Mononuclear cell (primary cell): ENCODE results near the gene CRIM1. TPM values are rescaled to one million over a fixed set of nuclear protein-coding genes. Genes with fewer than 3 reads are reported as not detected.

Experiments
- H3K27me3 ChIP-seq: 2 replicates; pipeline ENCODE4 v1.6.0; 2011; ENCODE audit warnings: low read length, control low read depth; ENCODE audit not compliant: insufficient read depth
- H3K4me1 ChIP-seq: 2 replicates; pipeline ENCODE4 v1.5.1; 2011; ENCODE audit warnings: mild to moderate bottlenecking, low read length, control low read depth; ENCODE audit not compliant: insufficient read depth
- H3K4me3 ChIP-seq: 2 replicates; pipeline ENCODE4 v1.5.1; 2011; ENCODE audit warnings: mild to moderate bottlenecking, low read length, moderate library complexity
- H3K9me3 ChIP-seq: 2 replicates; pipeline ENCODE4 v1.5.1; 2011; ENCODE audit warnings: low read depth, mild to moderate bottlenecking, control low read depth, low read length
- total RNA-seq: library from RNA; depleted of rRNA; stranded (reverse); fragments of >200 nt; gene quantifications from one replicate; pipeline ENCODE4 v1.2.3, GENCODE V29; 2012

Gene CRIM1
- total RNA-seq, 1 donor: 2.7 TPM

- Histone ChIP-seq H3K27me3 (no peaks in the 10 kb centered on the region), H3K4me1 (no peaks in the 10 kb centered on the region), H3K9me3 (no peaks in the 10 kb centered on the region), H3K4me3 (no peak overlapping the region)
Observed at GRCh38 chr2:36393738-36394256, 38.2 kb downstream of the CRIM1 start.

DNA sequence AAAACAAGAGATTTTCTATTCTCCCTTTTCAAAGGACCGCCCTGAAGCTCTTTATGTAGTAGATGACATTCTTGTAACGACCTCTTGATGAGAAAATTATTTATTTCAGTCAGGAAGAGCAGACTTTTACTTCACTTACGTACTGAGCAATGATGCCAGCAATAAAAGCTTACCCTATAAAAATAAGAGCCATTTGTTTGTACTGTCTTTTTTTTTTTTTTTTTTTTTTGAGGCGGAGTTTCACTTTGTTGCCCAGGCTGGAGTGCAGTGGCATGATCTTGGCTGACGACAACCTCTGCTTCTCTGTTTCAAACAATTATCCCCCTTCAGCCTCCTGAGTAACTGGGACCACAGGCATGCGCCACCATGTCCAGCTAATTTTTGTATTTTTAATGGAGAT is 39.2 kb downstream of the CRIM1 start:
- Histone ChIP-seq H3K27me3 (no peaks in the 10 kb centered on the region), H3K4me3 (no peak overlapping the region), H3K9me3 (no peaks in the 10 kb centered on the region), H3K4me1 (no peaks in the 10 kb centered on the region)

- Histone ChIP-seq H3K9me3 (no peaks in the 10 kb centered on the region), H3K4me1 (no peaks in the 10 kb centered on the region), H3K27me3 (no peaks in the 10 kb centered on the region), H3K4me3 (no peak overlapping the region)
Observed at GRCh38 chr2:36395866-36396265, 40.3 kb downstream of the CRIM1 start.

DNA sequence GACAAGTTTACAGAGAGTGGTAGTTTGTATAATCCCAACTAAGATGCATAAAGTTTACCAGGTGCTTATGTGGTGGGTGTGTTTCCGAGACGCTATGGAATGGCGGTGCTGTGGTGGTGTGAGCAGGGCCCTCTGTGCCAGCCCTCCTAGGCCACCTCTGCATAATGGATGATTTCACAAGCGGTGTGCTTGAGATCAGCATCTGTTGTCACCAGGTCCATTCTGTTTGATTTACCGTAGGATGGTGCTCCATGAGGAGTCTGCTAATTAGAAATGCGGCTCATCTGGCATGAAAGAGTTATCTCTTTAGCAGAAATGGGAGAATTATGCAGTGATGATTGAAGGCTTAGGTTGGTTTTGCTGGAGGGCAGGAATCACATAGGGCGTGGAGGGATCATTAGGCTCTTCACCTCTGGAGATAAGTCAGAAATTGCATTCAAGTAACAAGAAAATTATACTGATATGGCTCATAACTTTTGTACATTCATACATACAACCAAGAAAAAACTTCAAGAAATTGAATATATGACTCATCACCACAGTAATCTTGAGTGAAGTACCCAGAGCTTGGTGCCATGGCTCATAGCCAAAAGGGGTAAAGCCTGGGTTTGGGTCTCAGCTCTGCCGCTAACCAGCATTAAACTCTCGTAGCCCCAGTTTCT is 41.4 kb downstream of the CRIM1 start:
- Histone ChIP-seq H3K4me3 (no peak overlapping the region), H3K4me1 (no peaks in the 10 kb centered on the region), H3K27me3 (no peaks in the 10 kb centered on the region)

DNA sequence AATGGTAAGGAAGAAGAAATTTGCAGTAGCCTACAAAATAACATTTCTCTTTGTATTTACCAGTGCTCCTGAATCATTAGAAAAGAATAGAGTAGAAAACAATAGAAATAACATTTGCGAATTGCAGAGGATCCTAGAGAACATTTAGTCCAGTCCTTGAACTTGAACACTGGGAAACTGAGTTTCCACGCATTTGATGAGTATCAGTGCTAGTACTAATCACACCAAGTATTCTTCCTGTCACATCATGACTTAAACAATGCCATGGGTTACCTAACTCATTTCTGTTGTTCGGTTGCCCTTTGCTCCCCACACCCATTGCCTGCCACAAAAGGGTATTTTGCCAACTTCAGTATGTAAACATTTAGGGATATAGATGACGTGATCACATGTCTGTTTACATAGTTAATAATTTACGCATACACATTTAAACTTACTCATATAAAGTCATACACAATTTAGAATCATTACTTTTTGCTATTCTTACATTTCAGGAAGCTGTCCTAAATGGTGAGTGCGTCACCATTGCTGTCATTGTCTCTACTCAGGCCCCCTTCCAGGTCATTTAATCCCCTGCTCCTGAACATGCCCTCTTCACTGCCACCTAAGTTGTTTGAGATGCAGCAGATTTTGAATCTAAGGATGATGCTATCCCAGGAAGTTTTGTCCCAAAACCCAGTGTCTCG is 42.3 kb downstream of the CRIM1 start:
- H3K4me3 ChIP-seq: no peak overlapping the region
- no peaks in the 10 kb centered on the region for H3K4me1 ChIP-seq

More for the DNA sequence above, 41.4 kb downstream of the CRIM1 start:
- H3K9me3 ChIP-seq: no peaks in the 10 kb centered on the region

DNA sequence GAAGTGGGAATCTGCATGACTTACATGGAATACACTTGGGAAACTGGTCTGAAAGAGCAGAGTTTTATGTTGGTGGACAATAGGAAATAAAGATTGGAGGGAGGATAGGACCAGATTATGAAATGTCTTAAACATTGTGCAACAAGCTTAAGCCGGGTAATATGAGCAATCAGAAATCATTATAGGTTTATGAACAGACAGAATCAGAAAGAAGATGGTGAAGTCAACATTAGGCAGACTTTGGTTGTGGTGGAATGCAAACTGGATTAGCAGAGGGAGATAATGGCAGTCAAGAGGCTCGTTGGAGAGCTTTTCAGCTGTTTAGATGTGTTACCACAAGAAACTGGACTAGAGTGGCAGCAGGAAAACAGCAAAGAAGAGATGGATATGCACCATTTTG is 43.5 kb downstream of the CRIM1 start:
- Histone ChIP-seq H3K4me3 (no peak overlapping the region), H3K27me3 (no peaks in the 10 kb centered on the region), H3K9me3 (no peaks in the 10 kb centered on the region), H3K4me1 (no peaks in the 10 kb centered on the region)

More for the DNA sequence above, 42.3 kb downstream of the CRIM1 start:
- no peaks in the 10 kb centered on the region for H3K9me3 ChIP-seq
- no peaks in the 10 kb centered on the region for H3K27me3 ChIP-seq

- no peak overlapping the region for H3K4me3 ChIP-seq
- H3K27me3 ChIP-seq: no peaks in the 10 kb centered on the region
- H3K4me1 ChIP-seq: peaks cover 4% of the 10 kb centered on the region
- H3K9me3 ChIP-seq: no peaks in the 10 kb centered on the region
Observed at GRCh38 chr2:36403675-36404230, 48.2 kb downstream of the CRIM1 start.

GRCh38 chr2:36404318-36404717 is 48.7 kb downstream of the CRIM1 start:
- Histone ChIP-seq H3K4me3 (no peak overlapping the region), H3K4me1 (peaks cover 4% of the 10 kb centered on the region), H3K9me3 (no peaks in the 10 kb centered on the region), H3K27me3 (no peaks in the 10 kb centered on the region)

GRCh38 chr2:36404754-36405153 is 49.2 kb downstream of the CRIM1 start:
- Histone ChIP-seq H3K9me3 (no peaks in the 10 kb centered on the region), H3K4me3 (no peak overlapping the region), H3K27me3 (no peaks in the 10 kb centered on the region), H3K4me1 (peaks cover 4% of the 10 kb centered on the region)

- H3K9me3 ChIP-seq: no peaks in the 10 kb centered on the region
- H3K4me1 ChIP-seq: peaks cover 4% of the 10 kb centered on the region
- no peak overlapping the region for H3K4me3 ChIP-seq
- no peaks in the 10 kb centered on the region for H3K27me3 ChIP-seq
Observed at GRCh38 chr2:36405183-36405582, 49.6 kb downstream of the CRIM1 start.

DNA sequence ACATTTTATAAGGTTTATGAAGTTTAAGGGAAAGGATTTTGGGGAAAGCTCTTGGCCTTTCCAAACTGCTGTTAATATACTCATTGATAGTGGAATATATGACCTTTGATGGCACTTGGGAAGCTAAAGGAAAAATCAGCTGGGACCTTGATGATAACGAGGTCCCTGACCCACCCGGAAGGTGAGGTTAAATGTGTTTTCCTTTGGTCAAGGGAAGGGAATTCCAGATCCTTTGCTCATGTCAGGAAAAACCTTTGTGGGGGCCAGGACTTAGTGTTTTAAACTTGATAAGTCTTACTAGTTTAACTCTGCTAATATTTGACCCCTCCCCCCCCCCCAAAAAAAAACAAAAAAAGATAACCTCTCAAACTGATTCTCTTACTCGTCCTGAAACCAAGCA is 50.7 kb downstream of the CRIM1 start:
- H3K27me3 ChIP-seq: no peaks in the 10 kb centered on the region
- H3K4me1 ChIP-seq: peaks cover 4% of the 10 kb centered on the region
- H3K4me3 ChIP-seq: no peak overlapping the region
- H3K9me3 ChIP-seq: no peaks in the 10 kb centered on the region

DNA sequence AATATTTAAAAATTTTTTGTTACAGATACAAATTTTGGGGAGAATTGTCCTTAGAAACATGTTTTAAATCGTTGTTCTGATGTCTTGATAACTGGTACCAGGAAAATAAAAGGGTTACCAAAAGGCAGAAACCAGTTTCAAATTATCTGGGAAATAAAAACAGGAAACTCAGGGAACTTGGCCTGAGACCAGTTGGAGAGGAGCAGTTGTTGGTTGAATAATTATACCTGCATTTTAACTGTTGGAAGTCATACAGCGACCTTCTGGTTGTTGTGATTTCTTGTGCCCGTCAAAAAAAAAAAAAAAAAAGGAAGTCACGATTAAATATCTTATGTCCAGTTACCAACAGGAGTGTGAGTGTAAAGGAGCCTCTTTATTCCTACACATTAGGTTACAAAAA is 51.8 kb downstream of the CRIM1 start:
- H3K9me3 ChIP-seq: no peaks in the 10 kb centered on the region
- H3K4me1 ChIP-seq: peaks cover 4% of the 10 kb centered on the region
- no peak overlapping the region for H3K4me3 ChIP-seq
- H3K27me3 ChIP-seq: no peaks in the 10 kb centered on the region

DNA sequence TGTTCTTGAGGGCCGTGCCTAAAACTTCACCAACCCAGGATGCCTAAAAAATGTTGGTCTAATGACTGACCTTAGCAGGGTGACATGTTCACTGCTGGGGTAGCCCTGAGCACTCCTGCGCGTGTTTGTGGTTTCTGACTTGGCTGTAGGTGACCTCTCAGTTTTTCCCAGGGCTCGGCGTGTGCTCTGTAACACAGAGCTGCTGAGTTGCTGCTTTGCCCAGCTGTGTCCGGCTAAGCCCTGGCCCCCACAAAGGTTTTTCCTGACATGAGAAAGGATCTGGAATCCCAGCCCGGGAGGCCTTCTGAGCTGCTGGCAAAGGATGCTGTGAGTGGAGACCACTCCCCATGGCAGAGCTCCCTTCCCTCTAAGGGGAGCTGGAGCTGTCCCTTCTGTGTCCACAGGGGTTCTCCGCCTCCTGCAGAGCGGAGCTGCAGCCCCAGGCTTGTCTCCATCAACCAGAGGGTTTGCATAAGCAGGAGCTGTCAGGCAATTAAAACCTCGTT is 52.7 kb downstream of the CRIM1 start:
- Histone ChIP-seq H3K4me1 (peaks cover 4% of the 10 kb centered on the region), H3K9me3 (no peaks in the 10 kb centered on the region), H3K4me3 (no peak overlapping the region), H3K27me3 (no peaks in the 10 kb centered on the region)

- peaks cover 4% of the 10 kb centered on the region for H3K4me1 ChIP-seq
- no peaks in the 10 kb centered on the region for H3K9me3 ChIP-seq
- H3K4me3 ChIP-seq: no peak overlapping the region
- no peaks in the 10 kb centered on the region for H3K27me3 ChIP-seq
Observed at GRCh38 chr2:36409335-36409734, 53.8 kb downstream of the CRIM1 start.

GRCh38 chr2:36409935-36410334 is 54.4 kb downstream of the CRIM1 start:
- H3K4me3 ChIP-seq: no peak overlapping the region

More at GRCh38 chr2:36409935-36410334, 54.4 kb downstream of the CRIM1 start:
- Histone ChIP-seq H3K4me1 (peaks cover 4% of the 10 kb centered on the region), H3K9me3 (no peaks in the 10 kb centered on the region), H3K27me3 (no peaks in the 10 kb centered on the region)
